Measurements from ENCODE around the gene CMTR1.
A peak's percentile ranks its signal among the peaks of the same experiment; 100 is the strongest.
"Not testable (repeated sequence)": the region's sequence is repeated elsewhere in the genome, so short reads cannot be mapped to it uniquely, and the experiment has no call there.

The CMTR1 gene

DNA sequence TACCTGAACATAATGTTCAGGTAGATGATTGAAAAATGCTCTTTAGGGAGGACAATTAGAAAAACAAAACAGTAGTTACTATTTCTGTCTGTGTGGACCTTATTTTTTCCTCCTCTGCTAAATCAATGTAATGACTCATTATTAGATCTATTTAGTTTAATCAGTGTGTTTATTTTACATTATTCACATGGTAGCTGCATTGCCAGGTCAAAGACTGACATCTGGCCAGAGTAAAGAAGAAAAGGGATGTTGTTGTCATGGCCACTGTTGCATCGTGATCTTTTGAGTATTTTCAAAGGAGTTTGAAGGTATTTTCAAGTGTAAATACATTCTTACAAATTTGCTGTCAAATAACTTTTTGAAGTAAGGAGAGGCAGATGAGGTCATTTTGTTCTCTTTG, 5.9 kb downstream of the CMTR1 start:
- no peak for DNase-seq

DNA sequence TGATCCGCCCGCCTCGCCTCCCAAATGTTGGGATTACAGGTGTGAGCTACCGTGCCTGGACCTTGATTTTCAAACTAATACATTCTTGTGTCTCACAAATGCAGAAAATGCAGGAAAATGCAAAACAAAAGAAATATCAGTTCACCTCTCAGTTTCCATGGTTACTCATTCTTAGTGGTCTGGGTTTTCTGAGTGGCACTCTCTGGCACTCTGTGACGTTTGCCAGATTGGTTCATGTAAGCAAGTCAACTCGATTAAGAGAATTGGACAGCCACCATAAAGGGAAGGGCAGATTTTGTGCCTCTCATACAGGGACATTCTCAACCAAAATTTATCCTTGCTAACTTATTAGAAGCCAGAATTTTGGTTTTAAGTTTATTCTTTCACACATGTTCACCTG, 8.6 kb downstream of the CMTR1 start:
- no peak for DNase-seq

DNA sequence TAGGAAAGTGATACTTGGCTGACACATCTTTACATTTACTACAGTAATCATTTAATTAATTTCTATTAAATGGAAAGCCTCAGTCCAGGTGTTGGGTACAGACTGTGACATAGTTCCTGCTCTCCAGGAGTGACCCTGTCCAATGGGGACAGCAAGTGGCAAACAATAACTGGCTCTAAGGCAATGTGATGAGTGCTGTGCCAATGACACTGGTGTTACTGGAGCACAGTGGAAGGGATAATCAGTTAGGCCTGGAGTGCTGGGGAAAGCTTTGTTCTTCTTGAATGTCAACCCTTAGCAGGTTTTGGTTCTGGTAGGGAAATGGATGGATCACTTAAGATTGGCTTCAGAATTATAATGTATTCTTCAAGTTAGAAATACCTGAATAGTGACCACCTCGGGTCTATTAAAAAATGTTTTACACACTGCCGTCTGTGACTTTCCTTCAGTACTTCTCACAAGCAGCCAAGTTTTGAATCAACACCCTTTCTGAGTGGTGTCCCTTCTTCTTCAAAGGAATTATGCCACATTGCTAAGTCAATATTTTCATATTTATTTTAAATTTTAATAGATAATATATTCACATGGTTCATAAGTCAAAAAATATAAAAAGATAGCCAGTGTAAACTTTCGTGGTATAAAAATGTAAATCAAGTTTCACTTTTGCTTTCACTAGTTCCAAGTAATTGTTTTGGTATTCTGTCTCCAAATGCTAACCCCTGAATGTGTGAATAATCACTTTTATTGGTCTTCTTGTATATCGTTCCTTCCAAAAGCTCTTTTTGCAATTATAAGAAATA, 9.6 kb downstream of the CMTR1 start:
- no peak for DNase-seq

DNA sequence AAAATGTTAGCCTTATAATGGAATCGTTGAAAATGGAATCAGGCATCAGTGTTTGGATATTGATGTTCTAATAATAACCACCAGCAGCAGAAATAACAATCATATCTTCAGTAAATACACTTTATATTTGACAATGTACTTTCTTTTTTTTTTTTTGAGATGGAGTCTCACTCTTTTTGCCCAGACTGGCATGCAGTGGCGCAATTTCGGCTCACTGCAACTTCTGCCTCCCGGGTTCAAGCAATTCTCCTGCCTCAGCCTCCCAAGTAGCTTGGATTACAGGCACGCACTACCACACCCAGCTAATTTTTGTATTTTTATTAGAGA, 10.2 kb downstream of the CMTR1 start:
- not testable (repeated sequence) for DNase-seq

DNA sequence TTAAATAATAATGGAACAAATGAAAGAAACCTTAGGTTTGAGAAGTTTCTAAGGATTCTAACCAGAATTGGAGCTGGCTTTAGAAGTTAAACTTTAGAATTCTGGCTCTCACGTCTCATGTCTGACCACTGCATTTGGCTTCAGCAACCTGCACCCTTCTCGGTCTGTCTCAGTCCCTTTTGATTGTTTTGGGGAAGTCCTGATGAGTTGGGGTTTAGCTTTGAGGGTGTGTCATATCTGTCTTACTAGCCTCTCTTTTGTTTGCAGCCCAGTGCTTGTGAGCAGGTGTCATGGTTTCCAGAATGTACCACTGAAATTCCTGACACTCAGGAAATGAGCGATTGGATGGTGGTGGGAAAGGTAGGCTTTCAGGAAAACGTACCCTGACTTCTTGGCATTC, 17.0 kb downstream of the CMTR1 start:
- no peak for DNase-seq

DNA sequence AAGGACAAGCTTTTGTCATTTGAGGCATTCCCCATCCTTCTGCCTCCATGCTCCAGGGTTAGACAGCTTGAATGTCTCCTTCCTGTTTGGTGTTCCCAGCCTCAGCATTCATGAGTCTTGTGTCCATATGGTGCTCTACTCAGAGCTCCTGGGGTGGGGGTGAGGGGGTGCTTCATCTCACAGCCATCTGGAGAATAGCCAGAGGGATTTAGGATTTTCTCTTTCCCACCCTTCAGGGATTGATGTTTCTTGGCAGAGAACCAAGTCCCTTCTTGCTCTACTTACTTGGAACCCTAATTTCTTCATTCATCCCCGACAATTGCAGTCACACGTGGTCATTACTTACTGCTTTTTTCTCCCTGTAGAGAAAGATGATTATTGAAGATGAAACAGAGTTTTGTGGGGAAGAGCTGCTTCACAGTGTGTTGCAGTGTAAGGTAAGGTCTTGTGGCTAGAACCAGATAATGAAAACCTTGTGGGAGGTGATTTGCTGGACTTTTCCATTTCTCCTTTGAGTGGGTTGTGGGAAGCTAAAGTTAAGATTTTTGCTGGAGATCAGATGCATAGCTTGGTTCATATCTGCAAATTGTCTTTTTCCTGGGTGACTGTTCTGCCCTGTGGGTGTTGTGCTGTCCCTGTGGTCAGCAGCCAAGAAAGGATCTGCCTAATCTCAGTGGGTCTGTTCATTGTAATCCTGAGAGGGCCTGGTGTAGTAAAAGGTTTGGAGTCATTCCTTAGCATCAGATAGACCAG, 18.6 kb downstream of the CMTR1 start:
- peak; percentile 7 for DNase-seq

DNA sequence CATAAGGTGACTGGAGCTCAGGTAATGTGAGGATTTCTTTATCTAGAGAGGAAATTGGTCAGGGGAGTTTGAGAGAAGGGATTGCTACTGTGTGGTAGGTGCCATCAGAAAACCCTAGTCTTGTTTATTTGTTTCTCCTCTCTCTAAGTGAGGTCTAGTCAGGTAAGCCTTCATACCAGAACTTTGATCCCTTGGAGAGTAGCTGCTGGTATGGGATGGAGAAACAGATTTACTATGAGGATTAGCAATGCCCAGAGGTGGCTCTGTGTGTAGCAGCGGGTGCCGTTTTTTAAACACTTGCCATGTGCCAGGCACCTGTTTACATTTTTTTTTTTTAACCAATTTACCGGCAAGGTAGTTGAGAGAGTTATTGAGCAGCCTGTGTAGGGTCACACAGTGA, 19.5 kb downstream of the CMTR1 start:
- DNase-seq, result no peak

DNA sequence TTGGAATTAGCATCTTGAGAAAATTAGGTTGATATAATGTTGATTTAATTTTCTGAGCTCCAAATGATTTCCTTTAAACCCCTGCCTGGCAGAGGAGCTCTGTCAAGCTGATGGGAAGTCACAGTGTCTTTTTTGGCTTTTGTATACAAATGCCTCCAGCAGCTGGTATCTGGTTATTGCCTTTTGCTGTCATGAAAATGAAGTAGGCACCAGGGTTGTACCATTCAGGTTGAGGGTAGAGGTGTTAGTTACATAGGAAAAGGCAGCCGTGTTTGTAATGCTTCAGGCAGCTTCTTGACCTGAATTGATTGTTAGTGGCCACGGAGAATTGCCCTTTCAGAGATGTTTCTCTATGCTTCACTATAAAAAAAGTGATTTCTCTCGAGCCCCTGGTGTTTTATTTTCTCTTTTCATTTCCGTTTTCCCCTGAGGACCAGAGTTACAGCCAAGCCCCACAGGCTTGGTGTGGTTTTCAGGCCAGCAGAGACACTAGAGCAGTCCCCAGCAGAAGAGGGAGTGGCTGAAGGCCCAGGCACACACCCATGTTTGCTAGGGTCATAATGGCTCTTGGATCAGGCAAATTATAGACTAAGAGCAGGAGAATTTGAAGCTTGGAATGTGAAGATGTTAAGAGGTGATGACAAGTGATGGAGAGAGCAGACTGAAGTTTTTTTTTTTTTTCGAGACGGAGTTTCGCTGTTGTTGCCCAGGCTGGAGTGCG, 21.6 kb downstream of the CMTR1 start:
- no peak for DNase-seq

DNA sequence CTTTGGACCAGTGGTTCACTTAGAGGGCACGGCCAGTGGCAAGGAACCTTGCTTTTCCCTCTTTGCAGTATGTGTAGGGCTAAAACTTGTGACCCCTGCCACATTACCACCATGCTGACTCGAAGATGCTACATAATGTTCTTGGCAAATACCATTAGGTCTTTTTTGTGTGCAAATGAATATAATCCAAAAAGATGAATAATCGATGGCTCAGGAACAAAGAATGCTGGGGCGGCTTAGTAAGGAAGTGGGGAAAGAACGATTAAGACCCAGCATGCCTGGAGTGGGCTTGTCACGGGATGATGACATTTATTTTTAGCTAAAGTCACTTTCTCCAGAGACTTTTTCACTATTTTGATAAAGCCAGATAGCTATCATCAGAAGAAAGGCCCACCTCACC, 23.1 kb downstream of the CMTR1 start:
- DNase-seq, result no peak

DNA sequence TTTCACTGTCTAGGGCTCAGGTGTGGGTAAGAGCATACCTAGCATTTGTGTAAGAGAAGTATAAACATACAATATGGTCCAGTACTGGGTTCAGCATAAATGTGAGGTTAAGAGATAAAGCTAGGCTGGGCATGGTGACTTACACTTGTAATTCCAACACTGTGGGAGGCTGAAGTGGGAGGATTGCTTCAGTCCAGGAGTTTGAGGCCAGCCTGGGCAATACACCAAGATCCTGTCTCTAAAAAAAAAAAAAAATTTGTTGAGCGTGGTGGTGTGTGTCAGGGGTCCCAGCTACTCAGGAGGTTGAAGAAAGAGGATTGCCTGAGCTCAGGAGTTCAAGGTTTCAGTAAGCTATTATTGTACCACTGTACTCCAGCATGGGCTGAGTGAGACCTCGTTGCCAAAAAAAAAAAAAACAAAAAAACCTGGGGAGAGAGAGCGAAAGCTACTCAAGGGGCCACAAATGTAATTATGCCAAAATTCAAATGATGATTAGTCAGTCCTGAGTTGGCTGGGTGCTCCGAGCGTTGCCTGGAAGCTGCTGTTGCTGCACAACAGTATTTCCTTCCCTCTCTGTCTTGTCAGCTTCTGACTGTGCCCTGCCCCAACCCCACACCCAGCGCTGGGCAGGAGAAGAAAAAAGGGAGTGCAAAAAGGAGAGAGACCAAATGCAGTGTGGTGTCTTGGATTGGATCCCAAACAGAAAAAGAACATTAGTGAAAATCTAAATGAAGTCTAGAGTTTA, 24.0 kb downstream of the CMTR1 start:
- DNase-seq, result no peak

DNA sequence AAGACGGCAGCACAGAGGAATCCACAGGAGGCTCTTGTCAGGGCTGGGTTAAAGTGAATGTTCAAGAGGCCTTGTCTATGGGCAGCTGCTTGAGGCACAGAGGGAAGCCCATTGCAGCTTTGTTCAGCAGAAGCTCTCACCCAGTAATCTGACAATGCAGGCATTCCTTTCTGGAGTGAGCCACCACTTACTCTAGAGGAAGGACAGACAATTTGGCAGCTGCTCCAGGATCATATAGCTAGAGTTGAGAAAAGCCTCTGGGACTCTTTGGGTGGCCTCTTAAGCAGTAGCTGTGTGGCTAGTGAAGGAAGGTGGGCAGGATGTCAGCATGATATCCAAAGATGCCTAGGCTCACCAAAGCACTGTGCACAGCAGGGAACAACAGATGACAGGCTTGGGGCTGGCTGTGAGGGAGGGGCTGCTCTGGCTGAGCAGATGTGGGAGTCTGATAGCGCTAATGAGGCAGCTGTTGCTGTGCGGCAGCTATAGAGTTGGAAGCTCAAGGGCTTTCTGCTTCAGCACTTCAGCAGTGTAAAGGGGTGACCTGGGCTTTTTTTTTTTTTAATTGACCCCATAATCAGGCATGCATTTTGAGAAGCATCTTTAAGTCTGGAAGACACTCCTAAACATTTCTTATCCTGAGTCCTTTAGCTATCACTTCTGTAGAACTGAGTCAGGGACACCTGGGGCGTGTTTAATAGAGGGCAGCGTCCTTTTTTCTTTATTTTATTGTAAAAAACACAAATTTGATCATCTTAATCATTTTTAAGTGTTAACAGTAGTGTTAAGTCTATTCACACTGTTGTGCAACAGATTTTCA, 27.2 kb downstream of the CMTR1 start:
- peak; percentile 40 for DNase-seq

DNA sequence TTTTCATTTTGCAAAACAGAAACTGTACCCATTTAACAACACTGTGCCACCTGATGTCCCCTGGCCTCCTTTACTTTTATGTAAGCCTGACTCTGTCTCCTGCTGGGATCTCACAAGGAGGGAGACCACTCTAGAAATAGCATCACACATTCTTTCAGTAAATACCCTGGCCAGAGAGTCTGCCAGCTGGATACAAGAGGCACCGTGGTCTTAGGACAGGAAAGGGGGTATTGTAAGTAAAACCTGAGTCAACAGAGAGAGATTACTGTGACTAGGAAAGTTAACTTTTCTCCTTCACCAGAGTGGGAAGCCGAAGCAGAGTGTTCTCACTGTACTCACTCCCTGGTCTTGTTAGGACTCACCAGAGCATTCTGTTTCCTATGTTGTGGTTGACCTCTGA, 27.8 kb downstream of the CMTR1 start:
- DNase-seq, result no peak

DNA sequence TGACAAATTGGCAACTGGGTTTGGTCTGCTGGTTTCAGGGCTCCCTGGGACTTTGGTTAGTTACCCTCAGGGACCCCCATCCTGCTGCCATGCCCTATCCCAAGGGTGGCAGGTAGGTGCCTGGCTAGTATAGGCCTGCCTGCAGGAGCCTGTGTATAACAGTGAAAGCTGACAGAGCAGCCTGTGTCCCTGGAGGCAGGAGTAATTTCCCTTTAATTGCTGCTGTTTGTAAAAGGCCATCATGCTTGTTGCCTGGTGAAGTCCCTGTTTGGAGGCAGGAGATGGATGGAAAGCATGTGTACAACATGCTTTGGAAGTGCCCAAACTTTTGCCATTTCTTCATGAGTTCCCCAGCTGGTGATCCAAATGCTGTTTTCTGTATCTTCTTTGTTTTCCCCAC, 30.1 kb downstream of the CMTR1 start:
- DNase-seq, result no peak

DNA sequence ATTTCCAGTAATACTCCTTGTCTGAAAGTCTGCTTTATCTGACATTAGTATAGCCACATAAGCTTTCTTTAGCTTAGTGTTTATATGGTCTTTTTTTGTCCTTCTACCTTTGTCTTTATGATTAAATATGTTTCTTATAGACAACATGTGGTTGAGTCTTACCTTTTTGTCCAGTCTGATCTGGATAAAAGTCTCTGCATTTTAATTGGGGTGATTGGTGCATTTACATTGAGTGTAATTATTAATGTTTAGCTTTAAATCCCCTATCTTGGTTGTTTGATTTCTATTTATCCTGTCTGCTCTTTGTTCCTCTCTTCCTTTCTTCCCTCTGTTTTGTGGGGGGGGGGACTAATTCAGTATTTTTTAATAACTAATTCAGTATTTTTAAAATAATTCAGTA, 34.7 kb downstream of the CMTR1 start:
- no peak for DNase-seq

DNA sequence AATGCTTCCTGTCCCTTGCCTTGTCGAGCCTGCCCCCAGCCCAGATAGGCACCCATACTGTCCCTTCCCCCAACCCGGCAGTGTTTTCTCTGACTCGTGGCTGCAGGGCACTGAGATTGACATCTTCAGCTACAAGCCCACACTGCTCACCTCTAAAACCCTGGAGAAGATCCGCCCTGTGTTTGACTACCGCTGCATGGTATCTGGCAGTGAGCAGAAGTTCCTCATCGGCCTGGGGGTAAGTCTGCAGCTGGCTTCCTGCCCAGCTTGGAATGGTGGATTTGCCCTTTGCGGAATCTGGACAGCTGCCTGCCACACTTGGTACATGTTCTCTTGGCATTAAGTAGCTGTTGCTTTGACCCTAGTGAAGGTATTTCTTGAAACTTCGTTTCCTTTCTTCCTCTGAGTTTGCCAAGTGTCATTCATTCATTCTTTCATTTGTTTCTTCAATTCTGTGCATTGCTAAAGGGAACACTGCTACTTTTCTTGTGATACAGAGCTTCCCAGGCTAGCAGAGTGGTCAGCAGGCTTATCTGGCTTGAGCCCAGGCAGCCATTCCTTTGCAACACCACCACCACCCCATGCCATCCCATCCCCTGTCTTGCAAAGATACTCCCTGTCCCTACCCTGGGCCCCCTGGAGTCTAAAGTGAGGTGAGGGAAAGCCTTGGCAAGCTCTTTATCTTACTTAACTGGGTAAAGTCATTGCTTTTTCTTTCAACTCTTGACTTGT, 40.5 kb downstream of the CMTR1 start:
- DNase-seq, result no peak

DNA sequence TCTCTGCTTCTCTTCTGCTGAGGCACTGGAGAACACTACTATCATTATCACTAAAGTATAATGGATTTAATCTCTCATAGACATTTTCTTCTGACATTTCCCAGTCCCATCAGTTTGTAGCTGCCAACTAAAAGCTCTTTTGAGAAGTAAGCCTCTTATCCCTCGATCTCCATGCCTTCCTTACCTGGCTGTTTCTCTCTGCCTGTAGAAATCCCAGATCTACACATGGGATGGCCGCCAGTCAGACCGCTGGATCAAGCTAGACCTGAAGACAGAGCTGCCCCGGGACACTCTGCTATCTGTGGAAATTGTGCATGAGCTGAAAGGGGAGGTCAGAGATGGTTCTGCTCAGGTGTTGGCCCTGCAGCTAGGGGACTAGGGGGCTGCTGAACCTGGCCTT, 41.3 kb downstream of the CMTR1 start:
- no peak for DNase-seq

DNA sequence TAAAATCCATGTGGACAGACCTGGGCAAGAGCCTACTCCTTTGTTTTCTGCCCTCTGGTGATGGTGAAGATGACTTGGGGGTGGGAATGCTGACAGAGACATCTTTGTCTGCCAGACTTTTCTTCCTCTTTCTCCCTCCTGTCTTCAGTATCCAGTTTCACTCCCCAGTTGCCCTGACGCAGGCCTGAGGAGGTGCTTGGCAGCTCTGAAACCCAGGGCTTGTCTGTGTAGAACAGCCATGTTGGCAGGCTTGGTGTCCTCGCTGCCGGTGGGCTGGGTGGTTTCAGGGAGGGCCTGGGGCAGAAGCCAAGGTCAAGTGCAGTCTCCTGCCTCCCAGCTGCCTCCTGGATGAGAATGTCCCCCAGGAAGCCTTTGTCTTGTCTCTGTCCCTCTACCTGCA, 44.2 kb downstream of the CMTR1 start:
- no peak for DNase-seq

DNA sequence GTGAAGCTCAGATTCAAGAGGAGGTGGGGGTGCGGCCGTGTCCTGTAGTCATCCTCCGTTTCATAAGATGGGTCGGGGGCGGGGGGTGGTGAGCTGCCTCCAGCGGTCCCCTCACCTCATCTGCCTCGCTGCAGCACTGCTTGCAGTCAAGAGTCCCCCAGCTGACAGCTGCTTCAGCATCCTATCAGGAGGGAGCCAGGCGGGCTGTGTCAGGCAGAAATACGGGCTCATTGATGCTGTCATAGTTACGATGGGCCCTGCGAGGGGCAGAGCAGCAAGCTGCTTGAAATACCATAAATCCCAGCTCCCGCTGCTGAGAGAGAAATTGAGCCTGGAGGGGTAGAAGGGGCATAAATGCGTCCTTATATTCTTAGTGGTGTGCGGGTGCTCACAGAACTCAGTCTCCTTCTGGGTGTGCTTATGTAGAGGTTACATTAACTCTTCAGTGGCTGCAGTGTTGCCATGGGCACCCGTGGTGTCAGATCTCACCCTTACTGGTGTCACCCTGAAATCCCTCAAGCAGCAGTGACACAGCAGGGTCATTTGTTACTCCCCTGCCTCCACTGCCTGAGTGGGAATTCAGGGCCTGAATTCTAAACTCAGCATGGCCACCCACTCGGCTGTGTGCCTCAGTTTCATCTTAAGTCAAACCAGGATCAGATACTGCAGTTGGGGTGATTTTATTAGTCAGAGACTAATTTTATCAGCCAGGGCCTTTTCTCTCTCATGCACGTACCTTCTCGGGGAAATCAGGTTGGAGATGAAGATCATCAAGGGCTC, 44.8 kb downstream of the CMTR1 start:
- no peak for DNase-seq

DNA sequence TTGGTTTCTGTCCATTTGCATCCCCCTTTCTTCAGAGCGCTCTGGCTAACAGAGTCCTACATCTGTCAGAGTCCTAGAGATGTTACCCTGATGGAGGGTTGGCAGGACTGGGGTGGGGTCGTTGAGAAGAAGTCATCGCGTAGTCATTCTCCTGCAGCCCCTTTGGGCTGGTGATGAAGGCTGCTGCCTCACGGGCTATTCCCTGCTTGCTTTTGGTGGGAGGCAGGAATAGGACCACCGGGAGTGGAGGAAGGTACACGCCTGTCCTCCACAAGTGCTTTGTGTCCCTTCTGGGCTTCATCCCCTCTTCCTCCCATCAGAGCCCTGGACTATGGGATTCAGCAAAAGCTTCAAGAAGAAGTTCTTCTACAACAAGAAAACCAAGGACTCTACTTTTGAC, 45.8 kb downstream of the CMTR1 start:
- DNase-seq, result no peak

DNA sequence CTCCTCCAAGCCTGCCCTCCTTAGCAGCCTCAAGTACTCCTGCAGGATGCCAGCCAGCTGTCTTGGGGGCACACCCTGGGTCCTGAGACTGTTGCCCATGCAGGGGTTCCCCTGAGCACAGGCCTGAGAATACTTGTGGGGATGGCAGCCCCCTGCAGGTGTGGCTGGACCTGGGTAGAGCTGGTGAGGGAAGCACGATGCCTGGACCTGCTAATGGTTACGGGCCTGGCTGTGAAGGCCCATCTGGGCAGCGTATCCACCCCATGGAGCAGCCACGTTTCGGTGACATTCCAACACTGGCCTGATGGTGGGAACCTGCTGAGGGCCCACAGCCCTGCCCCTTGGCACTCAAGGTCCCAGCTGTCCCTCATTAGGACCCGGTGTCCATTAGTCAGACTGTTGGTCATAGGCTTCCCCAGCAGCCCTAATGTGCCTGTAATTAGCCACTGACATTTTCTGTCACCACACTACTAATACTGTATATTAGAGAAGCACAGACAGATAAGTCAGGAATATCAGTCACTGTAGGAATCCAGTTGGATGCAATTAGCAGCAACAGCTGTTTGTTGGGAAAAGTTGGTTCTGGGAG, 46.3 kb downstream of the CMTR1 start:
- DNase-seq, result no peak

All from COR-L47 (cell line).